GM19099 (cell line): ENCODE measurements around the gene PPIP5K2.

Source experiments
- POLR2A ChIP-seq: IDR thresholded peaks from 3 replicates; pipeline ENCODE4 v1.6.1; 2011; ENCODE audit warnings: low read depth; ENCODE audit not compliant: insufficient read length; ENCODE audit errors: extremely low read depth

Gene PPIP5K2

DNA sequence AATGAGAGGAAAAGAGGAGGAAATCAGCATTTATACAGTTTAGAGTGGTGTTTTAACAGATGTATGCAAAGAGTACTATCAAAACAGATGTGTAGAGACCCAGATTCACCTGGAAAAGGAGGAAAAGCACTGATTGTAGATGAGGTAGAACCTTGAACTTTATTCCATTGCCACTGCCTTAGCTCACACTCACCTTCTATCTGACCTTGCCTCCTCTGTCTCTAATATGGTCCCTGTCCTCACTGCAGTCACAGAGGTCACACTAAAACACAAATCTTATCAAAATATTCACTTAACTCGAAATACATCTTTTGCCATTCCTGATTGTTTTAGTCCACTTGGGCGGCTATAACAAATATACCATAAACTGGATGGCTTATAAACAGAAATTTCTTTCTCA, 7.2 kb upstream of the PPIP5K2 start:
- TF ChIP-seq POLR2A = no peak

DNA sequence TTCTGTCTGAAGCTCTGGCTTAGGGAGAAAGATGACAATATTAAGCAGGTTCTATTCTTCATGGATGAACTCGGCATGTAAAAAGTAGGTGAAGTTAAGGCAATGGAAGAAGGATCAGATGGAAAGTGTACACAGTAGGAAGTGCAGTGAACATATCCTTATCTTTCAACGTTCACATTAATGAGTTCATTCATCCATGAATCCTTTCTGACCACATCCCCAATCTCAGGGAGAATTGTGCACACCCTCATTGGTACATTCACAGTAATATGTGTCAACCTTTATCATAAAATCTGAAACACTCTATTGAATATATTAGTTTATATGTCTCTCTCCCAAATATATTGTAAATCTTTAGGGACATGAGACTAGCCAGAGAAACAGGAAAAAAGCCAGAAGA, 5.7 kb upstream of the PPIP5K2 start:
- no peak for TF ChIP-seq POLR2A

- no peak for TF ChIP-seq POLR2A
Observed at GRCh38 chr5:103117471-103117991, 2.6 kb upstream of the PPIP5K2 start.

DNA sequence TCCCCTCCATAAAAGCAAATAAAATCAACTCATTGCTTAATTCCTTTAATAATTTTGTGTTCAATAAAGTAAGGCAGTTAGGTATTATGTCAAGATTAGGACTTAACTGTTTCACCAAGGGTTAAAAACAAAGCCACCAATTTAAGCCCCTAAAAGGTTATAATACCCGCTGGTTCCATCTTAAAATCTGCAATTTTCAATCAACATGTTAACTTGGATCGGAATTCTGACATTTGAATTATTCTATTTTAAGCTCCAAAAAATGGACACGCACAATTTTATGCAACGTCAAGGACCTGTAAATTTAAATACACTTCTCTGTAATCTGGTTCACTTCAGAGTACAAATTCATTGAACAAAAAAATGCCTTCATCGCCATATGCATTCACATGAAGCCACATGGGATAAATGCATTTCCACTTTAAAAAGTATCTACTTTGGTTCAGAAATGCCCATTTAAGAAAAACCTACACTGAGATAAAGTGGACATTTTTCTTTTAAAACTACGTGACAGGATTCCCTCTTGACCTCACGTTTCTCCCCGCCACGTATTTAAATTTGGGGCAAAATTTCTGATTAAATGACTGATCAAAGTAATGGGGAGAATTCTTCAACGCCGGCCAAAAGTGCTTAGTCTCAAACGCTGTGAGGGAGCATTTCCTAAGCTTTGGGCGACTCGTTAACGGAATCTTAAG, 884 bp upstream of the PPIP5K2 start:
- TF ChIP-seq POLR2A = no peak

GRCh38 chr5:103120607-103121200, 603 bp downstream of the PPIP5K2 start:
- no peak for TF ChIP-seq POLR2A

- no peak for TF ChIP-seq POLR2A
Observed at GRCh38 chr5:103122242-103122641, 2.1 kb downstream of the PPIP5K2 start.

- TF ChIP-seq POLR2A = no peak
Observed at GRCh38 chr5:103126557-103126956, 6.5 kb downstream of the PPIP5K2 start.

DNA sequence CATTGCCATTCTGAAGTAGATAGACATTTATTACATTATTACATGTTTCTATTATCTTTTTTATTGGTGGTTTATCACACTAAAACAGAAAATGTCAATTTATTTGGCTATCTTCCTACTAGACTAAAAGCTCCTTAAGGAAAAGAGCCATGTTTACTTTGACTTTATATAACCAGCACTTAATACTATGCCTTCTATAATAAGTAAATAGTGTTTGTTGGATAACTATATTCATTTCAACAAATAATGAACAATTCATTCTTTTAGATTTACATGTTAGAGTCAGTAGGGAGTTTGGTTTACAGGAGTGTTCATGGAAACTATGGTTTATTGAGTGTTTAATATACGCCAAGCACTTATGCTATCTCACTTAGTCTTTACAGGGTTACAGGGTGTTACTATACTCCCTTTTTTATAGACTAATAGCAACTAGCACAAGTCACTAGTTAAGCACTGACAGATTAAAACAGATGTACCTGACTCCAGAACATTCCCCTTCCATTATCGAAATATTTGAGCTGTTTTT, 7.3 kb downstream of the PPIP5K2 start:
- TF ChIP-seq POLR2A = no peak

GRCh38 chr5:103128202-103128601, 8.1 kb downstream of the PPIP5K2 start:
- no peak for TF ChIP-seq POLR2A

DNA sequence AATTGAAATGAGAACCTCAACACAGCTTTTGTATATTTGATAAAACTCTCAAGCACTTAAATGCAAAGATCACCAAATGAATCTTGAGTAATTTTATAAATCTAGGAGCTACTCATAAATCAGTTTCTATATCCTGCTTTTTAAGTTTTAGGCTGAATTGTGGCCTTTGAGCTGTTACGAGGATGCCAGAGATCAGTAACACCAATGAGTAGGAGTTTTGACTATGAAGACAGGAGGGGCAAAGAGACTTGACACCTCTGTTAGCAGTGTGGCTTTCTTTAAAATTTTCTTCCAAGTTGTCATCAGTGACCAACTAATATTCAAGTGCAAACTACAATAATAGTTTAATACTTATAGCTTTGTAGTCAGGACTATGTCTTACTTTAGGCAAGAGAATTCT, 12.6 kb downstream of the PPIP5K2 start:
- no peak for TF ChIP-seq POLR2A

DNA sequence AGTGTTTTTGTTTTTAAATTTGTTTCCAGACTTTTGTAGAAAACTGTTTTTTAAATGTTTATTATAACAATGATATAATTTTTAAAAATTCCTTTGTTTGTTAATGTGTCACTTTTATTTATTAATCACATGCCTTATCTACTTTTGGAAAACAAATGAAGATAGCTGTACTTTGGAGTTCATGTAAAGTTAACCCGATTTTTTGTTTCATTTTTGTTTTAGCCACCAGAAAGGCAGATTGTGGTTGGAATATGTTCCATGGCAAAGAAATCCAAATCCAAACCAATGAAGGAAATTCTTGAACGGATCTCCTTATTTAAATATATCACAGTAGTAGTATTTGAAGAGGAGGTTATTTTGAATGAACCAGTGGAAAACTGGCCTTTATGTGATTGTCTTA, 13.1 kb downstream of the PPIP5K2 start:
- TF ChIP-seq POLR2A = no peak

- no peak for TF ChIP-seq POLR2A
Observed at GRCh38 chr5:103135461-103135860, 15.4 kb downstream of the PPIP5K2 start.

DNA sequence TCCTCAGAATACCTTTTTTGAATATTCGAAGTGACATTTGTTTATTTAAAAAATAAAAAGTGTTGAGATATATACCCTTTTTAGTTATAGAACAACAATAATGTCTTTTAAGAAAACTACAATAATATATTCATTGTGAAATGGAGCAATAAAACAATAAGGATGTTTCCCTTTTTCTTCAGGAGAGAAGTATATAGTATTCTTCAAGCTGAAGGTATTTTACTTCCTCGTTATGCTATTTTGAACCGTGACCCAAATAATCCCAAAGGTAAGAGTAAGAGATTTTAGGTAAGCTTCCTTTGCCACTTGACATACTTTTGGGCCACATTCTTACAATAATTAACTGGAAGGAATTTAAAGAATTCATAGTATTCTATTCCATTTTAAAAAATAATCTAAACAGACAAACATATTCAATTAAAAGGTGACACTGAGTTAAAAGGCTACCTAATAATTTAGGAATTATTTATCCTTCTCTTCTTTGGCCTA, 18.1 kb downstream of the PPIP5K2 start:
- TF ChIP-seq POLR2A = no peak

DNA sequence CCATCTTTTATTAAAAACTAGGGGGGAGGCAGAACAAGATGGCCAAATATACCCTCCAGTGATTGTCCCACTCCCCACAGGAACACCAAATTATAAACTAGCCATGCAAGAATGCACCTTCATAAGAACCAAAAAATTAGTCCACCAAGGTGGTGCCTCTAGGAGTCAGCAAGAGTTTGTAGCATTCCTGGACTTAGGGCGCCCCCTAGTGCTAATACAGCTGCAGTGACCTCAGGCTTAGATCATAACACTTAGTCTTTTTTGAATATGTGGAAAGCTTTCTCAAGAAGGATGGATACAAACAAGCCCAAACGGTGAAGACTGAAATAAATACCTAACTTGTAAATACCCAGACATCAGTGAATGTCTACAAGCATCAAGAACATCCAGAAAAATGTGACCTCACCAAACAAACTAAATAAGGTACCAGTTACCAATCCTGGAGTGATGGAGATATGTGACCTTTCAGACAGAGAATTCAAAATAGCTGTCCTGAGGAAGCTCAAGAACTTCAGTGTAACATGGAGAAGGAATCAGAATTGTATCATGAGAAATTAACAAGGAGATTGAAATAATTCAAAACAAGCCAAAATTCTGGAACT, 19.3 kb downstream of the PPIP5K2 start:
- no peak for TF ChIP-seq POLR2A

GRCh38 chr5:103145196-103145595, 25.1 kb downstream of the PPIP5K2 start:
- TF ChIP-seq POLR2A = no peak

GRCh38 chr5:103148213-103148612, 28.1 kb downstream of the PPIP5K2 start:
- no peak for TF ChIP-seq POLR2A
